Loucy (cell line): ENCODE results near the gene F2RL1.

ENCODE experiments used
- H2AFZ ChIP-seq: fragments of 200-600 bp; sonication (generic); 2 replicates; pipeline ENCODE4 v1.6.0; 2016; ENCODE audit warnings: antibody characterized with exemption, mild to moderate bottlenecking, low read length, moderate library complexity
- H3F3A ChIP-seq: fragments of 200-600 bp; 2 replicates; pipeline ENCODE4 v1.6.0; 2016; ENCODE audit warnings: antibody characterized with exemption, low read depth, mild to moderate bottlenecking
- H3K27me3 ChIP-seq: fragments of 200-600 bp; sonication (generic); 2 replicates; pipeline ENCODE4 v1.6.1; 2014; ENCODE audit warnings: low read length, mild to moderate bottlenecking; ENCODE audit not compliant: insufficient read depth, poor library complexity, severe bottlenecking
- H3K36me3 ChIP-seq: fragments of 200-600 bp; sonication (generic); 2 replicates; pipeline ENCODE4 v1.6.1; 2016; ENCODE audit warnings: low read length; ENCODE audit not compliant: insufficient read depth
- H3K4me1 ChIP-seq: fragments of 200-600 bp; sonication (generic); 2 replicates; pipeline ENCODE4 v1.5.1; 2014; ENCODE audit warnings: low read length, mild to moderate bottlenecking; ENCODE audit not compliant: insufficient read depth, poor library complexity, severe bottlenecking
- H3K4me2 ChIP-seq: fragments of 200-600 bp; sonication (generic); 2 replicates; pipeline ENCODE4 v1.6.0; 2014; ENCODE audit warnings: antibody characterized with exemption, low read length, low read depth, mild to moderate bottlenecking; ENCODE audit not compliant: poor library complexity, severe bottlenecking
- H3K4me3 ChIP-seq: fragments of 200-600 bp; sonication (generic); 2 replicates; pipeline ENCODE4 v1.5.1; 2014; ENCODE audit warnings: low read length, mild to moderate bottlenecking, mixed read lengths; ENCODE audit not compliant: poor library complexity, severe bottlenecking
- H3K79me2 ChIP-seq: fragments of 200-600 bp; sonication (generic); 2 replicates; pipeline ENCODE4 v1.6.1; 2014; ENCODE audit warnings: low read length; ENCODE audit not compliant: insufficient read depth
- H3K9ac ChIP-seq: fragments of 200-600 bp; sonication (generic); 2 replicates; pipeline ENCODE4 v1.6.0; 2014; ENCODE audit warnings: mild to moderate bottlenecking, low read depth, low read length, moderate library complexity; ENCODE audit not compliant: poor library complexity, severe bottlenecking
- H3K9me2 ChIP-seq: fragments of 200-600 bp; sonication (generic); replicated peaks from 2 replicates; pipeline ENCODE4 v1.6.1; 2016; ENCODE audit warnings: low read depth, low read length, mixed read lengths
- H3K9me3 ChIP-seq: fragments of 200-600 bp; sonication (generic); 2 replicates; pipeline ENCODE4 v1.6.1; 2014; ENCODE audit warnings: mild to moderate bottlenecking, antibody characterized with exemption, low read length, low read depth; ENCODE audit not compliant: insufficient read depth
- H4K20me1 ChIP-seq: fragments of 200-600 bp; sonication (generic); 2 replicates; pipeline ENCODE4 v1.6.0; 2014; ENCODE audit warnings: antibody characterized with exemption, low read length, mild to moderate bottlenecking; ENCODE audit not compliant: insufficient read depth, poor library complexity, severe bottlenecking
- EZH2phosphoT487 ChIP-seq: fragments of 200-600 bp; IDR thresholded peaks from 2 replicates; pipeline ENCODE4 v1.6.1; 2018; ENCODE audit warnings: antibody characterized with exemption, mild to moderate bottlenecking, moderate library complexity, borderline replicate concordance
- TF ChIP-seq, protein P1 (sequence below): fragments of 200-600 bp; sonication (generic); conservative IDR thresholded peaks from 2 replicates; pipeline ENCODE4 v1.5.1; 2014; ENCODE audit warnings: mild to moderate bottlenecking, antibody characterized with exemption, low read length

The F2RL1 gene

GRCh38 chr5:76805821-76806505, 12.9 kb upstream of the F2RL1 start:
- Histone ChIP-seq H3K9ac (no peak overlapping the region), H4K20me1 (no peaks in the 10 kb centered on the region), H3K9me2 (no peaks in the 10 kb centered on the region), H3F3A (no peaks in the 10 kb centered on the region), H2AFZ (no peak overlapping the region), H3K36me3 (no peaks in the 10 kb centered on the region), H3K79me2 (no peaks in the 10 kb centered on the region), H3K4me3 (no peak overlapping the region), H3K4me2 (no peak overlapping the region), H3K4me1 (peaks cover 3% of the 10 kb centered on the region), H3K9me3 (no peaks in the 10 kb centered on the region), H3K27me3 (no peaks in the 10 kb centered on the region)
- TF ChIP-seq EZH2phosphoT487 = no peak
- TF ChIP-seq, protein P1, sequence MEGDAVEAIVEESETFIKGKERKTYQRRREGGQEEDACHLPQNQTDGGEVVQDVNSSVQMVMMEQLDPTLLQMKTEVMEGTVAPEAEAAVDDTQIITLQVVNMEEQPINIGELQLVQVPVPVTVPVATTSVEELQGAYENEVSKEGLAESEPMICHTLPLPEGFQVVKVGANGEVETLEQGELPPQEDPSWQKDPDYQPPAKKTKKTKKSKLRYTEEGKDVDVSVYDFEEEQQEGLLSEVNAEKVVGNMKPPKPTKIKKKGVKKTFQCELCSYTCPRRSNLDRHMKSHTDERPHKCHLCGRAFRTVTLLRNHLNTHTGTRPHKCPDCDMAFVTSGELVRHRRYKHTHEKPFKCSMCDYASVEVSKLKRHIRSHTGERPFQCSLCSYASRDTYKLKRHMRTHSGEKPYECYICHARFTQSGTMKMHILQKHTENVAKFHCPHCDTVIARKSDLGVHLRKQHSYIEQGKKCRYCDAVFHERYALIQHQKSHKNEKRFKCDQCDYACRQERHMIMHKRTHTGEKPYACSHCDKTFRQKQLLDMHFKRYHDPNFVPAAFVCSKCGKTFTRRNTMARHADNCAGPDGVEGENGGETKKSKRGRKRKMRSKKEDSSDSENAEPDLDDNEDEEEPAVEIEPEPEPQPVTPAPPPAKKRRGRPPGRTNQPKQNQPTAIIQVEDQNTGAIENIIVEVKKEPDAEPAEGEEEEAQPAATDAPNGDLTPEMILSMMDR = no peak

DNA sequence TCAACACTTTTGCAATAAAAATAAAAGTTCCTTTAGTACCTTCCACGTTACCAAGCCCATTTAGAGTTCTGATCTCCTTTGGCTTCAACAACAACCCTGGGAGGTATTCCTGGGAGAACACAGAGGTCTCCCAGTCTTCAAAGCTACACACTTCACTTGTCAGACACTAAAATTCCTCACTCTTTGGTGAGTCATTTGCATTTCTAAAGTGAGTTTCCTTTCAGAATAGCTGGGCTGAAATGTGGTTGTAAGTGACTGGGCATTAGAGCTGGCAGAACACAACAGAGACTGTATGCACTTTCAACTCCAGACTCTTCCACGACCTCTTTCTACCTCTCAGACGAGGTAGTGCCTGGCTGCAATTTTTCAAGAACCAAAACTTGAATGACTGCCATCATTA, 11.5 kb upstream of the F2RL1 start:
- H3K9ac ChIP-seq = no peak overlapping the region
- H3K36me3 ChIP-seq = no peaks in the 10 kb centered on the region
- H2AFZ ChIP-seq = no peak overlapping the region; the same call in 1 of the 2 replicates

GRCh38 chr5:76808141-76808691, 10.6 kb upstream of the F2RL1 start:
- Histone ChIP-seq H3K27me3 (no peaks in the 10 kb centered on the region), H4K20me1 (no peaks in the 10 kb centered on the region), H3K4me3 (no peak overlapping the region), H3F3A (no peaks in the 10 kb centered on the region), H3K79me2 (no peaks in the 10 kb centered on the region), H3K9me3 (no peaks in the 10 kb centered on the region), H3K36me3 (no peaks in the 10 kb centered on the region), H3K4me2 (no peak overlapping the region), H3K4me1 (peaks cover 3% of the 10 kb centered on the region), H3K9ac (no peak overlapping the region), H2AFZ (peak overlapping the region; percentile 36; the same call in 1 of the 2 replicates), H3K9me2 (no peaks in the 10 kb centered on the region)
- TF ChIP-seq, protein P1 = no peak
- TF ChIP-seq EZH2phosphoT487 = no peak

More for the DNA sequence above, 11.5 kb upstream of the F2RL1 start:
- Histone ChIP-seq H3K79me2 (no peaks in the 10 kb centered on the region), H3K9me3 (no peaks in the 10 kb centered on the region), H4K20me1 (no peaks in the 10 kb centered on the region), H3K27me3 (no peaks in the 10 kb centered on the region), H3K4me1 (peaks cover 3% of the 10 kb centered on the region), H3F3A (no peaks in the 10 kb centered on the region), H3K9me2 (no peaks in the 10 kb centered on the region), H3K4me3 (no peak overlapping the region), H3K4me2 (no peak overlapping the region)
- TF ChIP-seq, protein P1 = no peak
- no peak for TF ChIP-seq EZH2phosphoT487
